ENCODE results near the gene HCFC1R1. TPM values are rescaled to one million over a fixed set of nuclear protein-coding genes. Genes with fewer than 3 reads are reported as not detected.

The HCFC1R1 gene, protein sequence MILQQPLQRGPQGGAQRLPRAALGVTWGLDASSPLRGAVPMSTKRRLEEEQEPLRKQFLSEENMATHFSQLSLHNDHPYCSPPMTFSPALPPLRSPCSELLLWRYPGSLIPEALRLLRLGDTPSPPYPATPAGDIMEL
- total RNA-seq (2021; fragmentation: NEBNext Ultra II Directional; extraction: Animal tissue kit (Norgen Biotek cat#: 25700)) (66.2 and 72.7 TPM in 2 replicates), polyA plus RNA-seq (2011; rRNA removed) (138 and 195 TPM in 2 replicates), polyA minus RNA-seq (2011; rRNA and poly(A)+ RNA removed) (16.3 and 19.5 TPM in 2 replicates)
- 98.0 TPM for polyA plus RNA-seq (2011; cell fraction: cytosol; rRNA removed)
- 119 TPM for polyA plus RNA-seq (2011; cell fraction: nucleus; rRNA removed)
- polyA plus RNA-seq (2012, experiment 1 of 2): 100 to 142 TPM (median 123 TPM) in 4 replicates
- polyA plus RNA-seq (2012, experiment 2 of 2): 151 TPM
- polyA plus RNA-seq (2013, experiment 1 of 2): 119 TPM
- 124 TPM for polyA plus RNA-seq (2013, experiment 2 of 2)
- 37.1 TPM for polyA minus RNA-seq (2011; cell fraction: cytosol; rRNA and poly(A)+ RNA removed)
- polyA minus RNA-seq (2011; cell fraction: nucleus; rRNA and poly(A)+ RNA removed): 29.6 TPM
- long read RNA-seq, experiment 1, transcript HCFC1R1-205 (5 exons, 495 nt): minor isoform, 5 of 96 reads
- long read RNA-seq, experiment 1, transcript HCFC1R1-202 (3 exons, 765 nt): minor isoform, 5 of 96 reads
- long read RNA-seq, experiment 1, transcript HCFC1R1-206 (3 exons, 618 nt): minor isoform, 31 of 96 reads
- long read RNA-seq, experiment 1, transcript HCFC1R1-201 (4 exons, 965 nt): major isoform, 39 of 96 reads
- long read RNA-seq, experiment 1, partial matches to known transcripts: 4 of 96 reads
- long read RNA-seq, experiment 1, other reads (novel, unspliced or antisense): 9 of 96 reads
- long read RNA-seq, experiment 2, transcript HCFC1R1-206 (3 exons, 618 nt): minor isoform, 10 of 32 reads
- long read RNA-seq, experiment 2, transcript HCFC1R1-201 (4 exons, 965 nt): major isoform, 16 of 32 reads
- long read RNA-seq, experiment 2, partial matches to known transcripts: 0 of 32 reads
- long read RNA-seq, experiment 2, other reads (novel, unspliced or antisense): 2 of 32 reads

- H4K5ac ChIP-seq (ENCODE audit: insufficient read length, low read depth, low read length): peak within 1 kb of the TSS; percentile 83
- peak within 1 kb of the TSS; percentile 46 to 89 (median 70) for H3K9ac ChIP-seq (replicated peaks in 1 of 4; ENCODE audit: extremely low read depth in 1 of 4, low read depth in 3 of 4, low read length in 3 of 4)
- no peak within 1 kb of the TSS for H3K23ac ChIP-seq (ENCODE audit: insufficient read length)
- H2BK20ac ChIP-seq (ENCODE audit: low read length): 0 out of 2 replicates have a peak within 1 kb of the TSS, but pooled peaks have one; percentile 61
- H3K36me3 ChIP-seq (ENCODE audit: control insufficient read depth in 2 of 4, insufficient read depth in 4 of 4, low read length in 3 of 4): peaks cover 0 to 19% (median 11%) of the 10 kb centered on the region in 4 experiments; a peak in 7 of 8 replicates
- H3K27me3 ChIP-seq (replicated peaks in 1 of 4; ENCODE audit: control insufficient read depth in 3 of 4, extremely low read depth in 1 of 4, insufficient read depth in 3 of 4, low read length in 3 of 4): no peaks in the 10 kb centered on the region
- H3K4me3 ChIP-seq (ENCODE audit: extremely low read depth in 1 of 4, insufficient read depth in 2 of 4, low read depth in 3 of 4, low read length in 4 of 4): peak within 1 kb of the TSS; percentile 39 to 97 (median 94)
- peak within 1 kb of the TSS; percentile 94 for H3K27ac ChIP-seq (ENCODE audit: low read depth, low read length)
- peak within 1 kb of the TSS; percentile 96 for H2BK12ac ChIP-seq (ENCODE audit: low read depth, low read length)
- no peak within 1 kb of the TSS for H2AFZ ChIP-seq (ENCODE audit: low read length)
- FAIRE-seq (peak; percentile 90), DNase-seq (ENCODE audit: low read depth in 1 of 2, low spot score in 2 of 2) (peak; percentile 97 to 98)
- 2% methylated on average over 43 of the region's 69 CpGs; no CpG with 5 or more reads in 1 of the 2 experiments for WGBS, 2 experiments (ENCODE audit: extremely low coverage in 1 of 2, insufficient coverage in 1 of 2, insufficient read length in 1 of 2, insufficient replicate concordance in 2 of 2, low coverage in 1 of 2, low lambda C conversion rate in 2 of 2, missing lambda C conversion rate in 1 of 2)
- H3K79me2 ChIP-seq (ENCODE audit: control insufficient read depth in 1 of 2, insufficient read depth in 2 of 2, low read length in 2 of 2): peaks cover 0 to 4% of the 10 kb centered on the region in 2 experiments; a peak in 1 of 4 replicates
- peak within 1 kb of the TSS; percentile 93 for H3K18ac ChIP-seq (ENCODE audit: extremely low read depth, low read length)
- no peaks in the 10 kb centered on the region for H3K9me3 ChIP-seq (ENCODE audit: insufficient read depth in 2 of 2, low read depth in 1 of 2, low read length in 1 of 2)
- H4K8ac ChIP-seq (ENCODE audit: extremely low read depth, insufficient read depth, low read length): peak within 1 kb of the TSS; percentile 94; the same call in 1 of the 2 replicates
- H2BK5ac ChIP-seq (ENCODE audit: low read depth, low read length): peak within 1 kb of the TSS; percentile 97
- H3K79me1 ChIP-seq (ENCODE audit: low read depth, low read length): no peaks in the 10 kb centered on the region
- H4K91ac ChIP-seq (replicated peaks; ENCODE audit: insufficient read length, low read length): peak within 1 kb of the TSS; percentile 94
- POLR2A ChIA-PET (ENCODE audit: partially characterized antibody): interaction anchor here (0.8 to 35.7 kb wide), 14 partner anchors 5 to 147 kb away, joined by 3 to 1808 read pairs (median 24); partner anchors contain the start of genes BICDL2, CLDN6, CLDN9 and HCFC1R1
- H3K4ac ChIP-seq (replicated peaks; ENCODE audit: insufficient read length, low read depth, low read length): peak within 1 kb of the TSS; percentile 75
- CTCF ChIA-PET (ENCODE audit: partially characterized antibody): interaction anchor here (1.2 to 23.8 kb wide), 6 partner anchors 8 to 127 kb away, joined by 3 to 639 read pairs (median 4); partner anchors contain the start of gene CLDN9
- H3K56ac ChIP-seq (replicated peaks; ENCODE audit: insufficient read length, low read depth, low read length): peak within 1 kb of the TSS; percentile 87
- no peak within 1 kb of the TSS for H3K14ac ChIP-seq (ENCODE audit: insufficient read length)
- peak within 1 kb of the TSS; percentile 81; the same call in 1 of the 2 replicates for H2BK15ac ChIP-seq (ENCODE audit: low read length)
- peak within 1 kb of the TSS; percentile 65 for H2BK120ac ChIP-seq (replicated peaks; ENCODE audit: low read depth, low read length)
- H2AK5ac ChIP-seq (ENCODE audit: low read depth, low read length): 0 out of 2 replicates have a peak within 1 kb of the TSS, but pooled peaks have one; percentile 94
- H3K4me1 ChIP-seq (replicated peaks in 1 of 4; ENCODE audit: control insufficient read depth in 3 of 4, insufficient read depth in 4 of 4, low read length in 3 of 4): peaks cover 0 to 23% (median 20%) of the 10 kb centered on the region in 4 experiments; a peak in 6 of 7 replicates
- peaks cover 19% of the 10 kb centered on the region; the same call in 1 of the 2 replicates for H3K23me2 ChIP-seq (ENCODE audit: low read depth, low read length)
- H4K20me1 ChIP-seq (replicated peaks in 1 of 2; ENCODE audit: control insufficient read depth in 1 of 2, insufficient read depth in 2 of 2, low read length in 2 of 2): peaks cover 6 to 24% of the 10 kb centered on the region in 2 experiments
- peak within 1 kb of the TSS; percentile 83 to 88 for H3K4me2 ChIP-seq (ENCODE audit: insufficient read depth in 1 of 2, low read depth in 2 of 2, low read length in 2 of 2)
- TF ChIP-seq CREB1 (IDR thresholded peaks at IDR 0.05) (peak; percentile 91), CHD2 (IDR thresholded peaks at IDR 0.05; ENCODE audit: low read length) (peak; percentile 87), NRF1 (IDR thresholded peaks at IDR 0.05; ENCODE audit: low read depth, low read length) (no peak; the same call in 1 of the 2 replicates), RNF2 (IDR thresholded peaks at IDR 0.05; ENCODE audit: borderline replicate concordance, low read depth, low read length, missing control alignments, poor library complexity, severe bottlenecking) (no peak)
These were observed at the start of gene HCFC1R1, which contains the start of gene THOC6 for GRCh38 chr16:3023669-3024478. Gene HCFC1R1, minus strand, starts transcription at chr16:3023942. Its CDS starts 1 bp downstream, at chr16:3023941. Gene THOC6, plus strand, starts transcription at chr16:3024035. Its CDS starts 292 bp downstream, at chr16:3024327.

Measured in H1 (cell line).